HG03064 (cell line): ENCODE results near the gene MEIS2.

ENCODE experiments used
- ATAC-seq: cut with Tn5 transposase; IDR thresholded peaks from one replicate; pipeline ENCODE4 v1.9.1; 2021; ENCODE audit warnings: low read depth; ENCODE audit not compliant: unreplicated experiment

Gene MEIS2

GRCh38 chr15:36967929-36968328 is 132.4 kb downstream of the MEIS2 start:
- no peak for ATAC-seq

GRCh38 chr15:36966708-36967107 is 133.6 kb downstream of the MEIS2 start:
- no peak for ATAC-seq

- no peak for ATAC-seq
Measured at GRCh38 chr15:36965570-36966342, 134.6 kb downstream of the MEIS2 start.

- no peak for ATAC-seq
Measured at GRCh38 chr15:36964626-36965025, 135.7 kb downstream of the MEIS2 start.

- ATAC-seq = no peak
Measured at GRCh38 chr15:36961956-36962355, 138.4 kb downstream of the MEIS2 start.

GRCh38 chr15:36960947-36961227 is 139.5 kb downstream of the MEIS2 start:
- ATAC-seq = no peak

GRCh38 chr15:36960179-36960946 is 140.0 kb downstream of the MEIS2 start:
- ATAC-seq = no peak

GRCh38 chr15:36959746-36960145 is 140.6 kb downstream of the MEIS2 start:
- no peak for ATAC-seq

- ATAC-seq = no peak
Measured at GRCh38 chr15:36958606-36959005, 141.7 kb downstream of the MEIS2 start.

- ATAC-seq = no peak
Measured at GRCh38 chr15:36954486-36954885, 145.9 kb downstream of the MEIS2 start.

GRCh38 chr15:36953346-36953745 is 147.0 kb downstream of the MEIS2 start:
- no peak for ATAC-seq

- no peak for ATAC-seq
Measured at GRCh38 chr15:36951731-36952247, 148.6 kb downstream of the MEIS2 start.

- no peak for ATAC-seq
Measured at GRCh38 chr15:36950371-36950770, 150.0 kb downstream of the MEIS2 start.

GRCh38 chr15:36948982-36949381 is 151.4 kb downstream of the MEIS2 start:
- ATAC-seq = no peak

GRCh38 chr15:36947035-36947719 is 153.2 kb downstream of the MEIS2 start:
- no peak for ATAC-seq

- ATAC-seq = no peak
Measured at GRCh38 chr15:36944442-36944841, 155.9 kb downstream of the MEIS2 start.

GRCh38 chr15:36943508-36944361 is 156.6 kb downstream of the MEIS2 start:
- no peak for ATAC-seq

- no peak for ATAC-seq
Measured at GRCh38 chr15:36942248-36942827, 158.0 kb downstream of the MEIS2 start.

GRCh38 chr15:36941798-36942197 is 158.6 kb downstream of the MEIS2 start:
- ATAC-seq = no peak

- no peak for ATAC-seq
Measured at GRCh38 chr15:36940636-36941260, 159.6 kb downstream of the MEIS2 start.
